HCT116 (cell line): ENCODE data around the gene HEXIM1.

ENCODE experiments used
- EZH2 ChIP-seq: fragments of 200-600 bp; sonication (generic); IDR thresholded peaks from 2 replicates; pipeline ENCODE4 v1.6.1; 2017; ENCODE audit warnings: antibody characterized with exemption, mixed run types
- FOSL1 ChIP-seq: IDR thresholded peaks from 2 replicates; pipeline ENCODE4 v1.6.1; 2012; ENCODE audit warnings: low read depth
- POLR2A ChIP-seq: IDR thresholded peaks from 2 replicates; pipeline ENCODE4 v1.7.0; 2011; ENCODE audit warnings: borderline replicate concordance; ENCODE audit not compliant: insufficient read depth, insufficient read length; ENCODE audit errors: extremely low read depth
- SP1 ChIP-seq: IDR thresholded peaks from 2 replicates; pipeline ENCODE4 v1.6.1; 2012; ENCODE audit warnings: low read depth
- ZNF274 ChIP-seq: fragments of 200-500 bp; sonication (Bioruptor generic); IDR thresholded peaks from 2 replicates; pipeline ENCODE4 v1.6.1; 2014; ENCODE audit warnings: mild to moderate bottlenecking, low read depth, low read length, inconsistent platforms
- TF ChIP-seq, protein P1 (sequence below): IDR thresholded peaks from 2 replicates; pipeline ENCODE4 v1.6.1; 2012

DNA sequence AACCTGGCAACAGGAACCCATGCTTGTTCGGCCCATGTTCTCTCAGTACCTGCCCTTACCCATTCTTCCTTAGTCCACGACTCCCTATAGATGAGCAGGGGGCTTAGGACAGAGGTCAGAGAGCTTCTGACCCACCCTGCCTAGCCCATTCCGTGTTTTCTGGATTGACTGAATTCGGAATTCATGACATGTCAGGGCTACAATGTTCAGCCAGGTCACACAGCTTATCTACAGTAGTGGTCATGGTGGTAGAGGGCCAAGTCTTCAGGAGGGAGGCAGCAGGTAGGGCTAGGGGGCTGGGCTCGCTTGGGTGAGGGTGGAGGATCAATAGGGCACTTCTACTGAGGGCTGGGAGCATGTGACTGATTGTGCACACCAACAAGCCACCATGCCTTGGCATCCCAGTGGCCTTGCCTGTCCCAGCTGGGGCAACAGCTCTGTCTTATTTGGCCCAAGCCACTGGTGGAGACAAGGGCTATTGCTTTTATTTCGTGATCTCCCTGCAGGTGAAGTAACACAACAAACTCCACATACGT, 16.5 kb downstream of the HEXIM1 start:
- TF ChIP-seq, protein P1, sequence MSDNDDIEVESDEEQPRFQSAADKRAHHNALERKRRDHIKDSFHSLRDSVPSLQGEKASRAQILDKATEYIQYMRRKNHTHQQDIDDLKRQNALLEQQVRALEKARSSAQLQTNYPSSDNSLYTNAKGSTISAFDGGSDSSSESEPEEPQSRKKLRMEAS = no peak
- TF ChIP-seq EZH2 = no peak
- no peak for TF ChIP-seq ZNF274
- no peak for TF ChIP-seq FOSL1
- no peak for TF ChIP-seq POLR2A
- no peak for TF ChIP-seq SP1
